Central memory CD8-positive, alpha-beta T cell (primary cell): ENCODE results near the gene ZAP70.
A peak's percentile ranks its signal among the peaks of the same experiment; 100 is the strongest.
"Not testable (repeated sequence)": the region's sequence is repeated elsewhere in the genome, so short reads cannot be mapped to it uniquely, and the experiment has no call there.

Experiments used
- ATAC-seq: fragments of 150-1000 bp; cut with Tn5 transposase; replicated peaks from 2 replicates; pipeline ENCODE4 v1.10.0; 2022; ENCODE audit warnings: mild to moderate bottlenecking, moderate FRiP score, moderate number of reproducible peaks; ENCODE audit not compliant: poor library complexity, severe bottlenecking; ENCODE audit errors: extremely low read depth
- DNase-seq, 2 donors: peaks; one replicate each; pipeline ENCODE4 v3.0.0; 2021; ENCODE audit warnings: low spot score in 2 of 2
- H3K27ac Mint-ChIP-seq: one replicate; pipeline ENCODE4 v1.8.0; 2022; ENCODE audit warnings: low read depth, mild to moderate bottlenecking, moderate library complexity, mixed read lengths
- H3K27me3 Mint-ChIP-seq: one replicate; pipeline ENCODE4 v1.8.0; 2022; ENCODE audit warnings: mixed read lengths
- H3K36me3 Mint-ChIP-seq: one replicate; pipeline ENCODE4 v1.8.0; 2022; ENCODE audit warnings: mild to moderate bottlenecking, moderate library complexity, mixed read lengths; ENCODE audit not compliant: insufficient read depth
- H3K4me1 Mint-ChIP-seq: one replicate; pipeline ENCODE4 v1.8.0; 2022; ENCODE audit warnings: mixed read lengths
- H3K4me3 Mint-ChIP-seq: one replicate; pipeline ENCODE4 v1.8.0; 2022; ENCODE audit warnings: mild to moderate bottlenecking, moderate library complexity, mixed read lengths
- H3K9me3 Mint-ChIP-seq: one replicate; pipeline ENCODE4 v1.8.0; 2022; ENCODE audit warnings: mixed read lengths

The ZAP70 gene

DNA sequence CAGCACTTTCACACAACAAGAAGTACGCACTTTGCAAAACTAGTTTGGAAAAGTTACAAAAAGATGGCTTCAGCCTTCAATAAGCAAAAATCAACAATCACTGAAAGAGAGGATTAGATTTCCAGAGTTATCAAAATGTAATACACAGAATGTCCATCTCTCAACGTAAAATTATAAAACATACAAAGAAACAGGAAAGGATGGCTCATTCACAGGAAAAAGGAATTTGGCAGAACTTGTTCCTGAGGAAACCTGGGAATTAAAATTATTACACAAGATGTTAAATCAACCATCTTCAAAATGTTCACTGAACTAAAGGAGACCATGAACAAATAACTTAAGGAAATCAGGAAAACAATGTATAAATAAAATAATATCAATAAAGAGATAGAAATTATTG is 35.9 kb upstream of the ZAP70 start:
- Mint-ChIP-seq H3K36me3 (no peaks in the 10 kb centered on the region), H3K27me3 (peaks cover 12% of the 10 kb centered on the region), H3K9me3 (no peaks in the 10 kb centered on the region), H3K27ac (no peak overlapping the region), H3K4me3 (no peak overlapping the region), H3K4me1 (no peaks in the 10 kb centered on the region)
- ATAC-seq (no peak), DNase-seq (no peak)

DNA sequence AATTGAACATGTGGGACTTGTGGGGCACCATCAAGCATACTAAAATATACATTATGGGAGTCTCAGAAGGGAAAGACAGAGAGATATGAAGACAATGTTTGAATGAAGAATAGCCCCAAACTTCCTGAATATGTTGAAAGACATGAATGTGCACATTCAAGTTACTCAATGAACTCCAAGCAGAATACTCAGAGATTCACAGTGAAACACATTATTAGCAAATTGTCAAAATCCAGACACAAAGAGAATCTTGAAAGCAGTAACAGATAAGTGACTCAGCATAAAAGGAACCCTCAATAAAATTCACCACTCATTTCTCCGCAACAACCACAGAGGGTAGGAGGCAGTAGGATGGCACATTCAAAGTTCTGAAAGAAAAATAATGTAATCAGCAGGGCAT is 35.1 kb upstream of the ZAP70 start:
- ATAC-seq (no peak), DNase-seq (no peak)
- Mint-ChIP-seq H3K27me3 (peaks cover 10% of the 10 kb centered on the region), H3K27ac (no peak overlapping the region), H3K4me3 (no peak overlapping the region), H3K36me3 (no peaks in the 10 kb centered on the region), H3K4me1 (no peaks in the 10 kb centered on the region), H3K9me3 (no peaks in the 10 kb centered on the region)

DNA sequence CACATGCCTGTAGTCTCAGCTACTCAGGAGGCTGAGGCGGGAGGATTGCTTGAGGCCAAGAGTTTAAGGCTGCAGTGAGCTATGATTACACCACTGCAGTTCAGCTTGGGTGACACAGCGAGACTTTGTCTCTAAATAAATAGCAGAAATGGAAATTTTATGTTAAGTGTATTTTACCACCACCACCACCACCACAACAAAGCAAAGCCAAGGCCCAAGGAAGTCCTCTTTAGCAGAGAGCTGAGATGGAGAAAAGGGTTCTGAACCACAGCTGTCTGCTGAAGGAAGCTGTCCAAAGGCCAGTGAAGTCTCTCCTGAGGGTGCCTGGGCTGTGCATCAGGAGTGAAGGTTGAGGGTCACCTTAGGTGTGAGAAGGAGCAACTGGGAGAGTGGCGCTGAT is 26.1 kb upstream of the ZAP70 start:
- not testable (repeated sequence) for H3K4me3 Mint-ChIP-seq, ATAC-seq, H3K36me3 Mint-ChIP-seq, H3K9me3 Mint-ChIP-seq, DNase-seq, H3K4me1 Mint-ChIP-seq, H3K27me3 Mint-ChIP-seq
- peak overlapping the region; percentile 51 for H3K27ac Mint-ChIP-seq

DNA sequence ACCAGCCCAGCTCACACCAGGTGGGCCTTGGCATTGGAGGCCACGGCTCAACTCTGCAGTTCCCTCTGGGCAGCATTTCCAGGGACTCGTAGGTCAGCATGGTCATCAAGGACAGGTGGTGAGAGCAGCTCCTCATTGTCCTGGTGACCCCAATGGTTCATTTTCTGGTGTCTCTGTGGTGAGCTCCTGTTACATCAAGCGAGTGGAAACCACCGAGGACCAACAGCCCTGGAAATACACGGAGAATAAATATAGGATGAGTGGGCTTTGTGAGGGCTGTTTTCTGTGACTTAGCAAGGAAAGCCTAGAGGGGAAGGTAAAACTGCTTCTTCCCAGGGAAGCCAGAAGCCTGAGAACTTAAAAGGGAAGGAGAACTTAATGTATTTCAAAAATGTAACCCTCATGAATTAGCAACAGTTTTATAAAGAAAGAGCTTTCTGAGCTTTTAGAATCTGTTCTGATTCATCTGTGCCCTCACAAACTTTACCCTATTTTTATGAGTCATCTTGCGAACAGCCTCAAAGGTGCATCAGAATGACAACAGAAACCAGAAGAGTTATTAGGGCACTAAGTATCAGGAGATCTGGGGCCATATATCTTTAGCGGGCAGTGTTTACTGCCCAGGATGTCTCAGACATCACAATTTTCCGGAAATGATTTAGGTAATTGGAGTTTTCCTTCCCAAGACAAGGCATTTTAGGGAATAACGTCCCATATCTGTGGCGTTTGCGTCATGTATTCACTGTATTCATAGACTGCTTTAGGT is 25.1 kb upstream of the ZAP70 start:
- no peaks in the 10 kb centered on the region for H3K27me3 Mint-ChIP-seq
- ATAC-seq, result no peak
- no peaks in the 10 kb centered on the region for H3K4me1 Mint-ChIP-seq
- H3K9me3 Mint-ChIP-seq, result no peaks in the 10 kb centered on the region
- DNase-seq, result no peak
- no peaks in the 10 kb centered on the region for H3K36me3 Mint-ChIP-seq
- H3K4me3 Mint-ChIP-seq, result no peak overlapping the region
- no peak overlapping the region for H3K27ac Mint-ChIP-seq

DNA sequence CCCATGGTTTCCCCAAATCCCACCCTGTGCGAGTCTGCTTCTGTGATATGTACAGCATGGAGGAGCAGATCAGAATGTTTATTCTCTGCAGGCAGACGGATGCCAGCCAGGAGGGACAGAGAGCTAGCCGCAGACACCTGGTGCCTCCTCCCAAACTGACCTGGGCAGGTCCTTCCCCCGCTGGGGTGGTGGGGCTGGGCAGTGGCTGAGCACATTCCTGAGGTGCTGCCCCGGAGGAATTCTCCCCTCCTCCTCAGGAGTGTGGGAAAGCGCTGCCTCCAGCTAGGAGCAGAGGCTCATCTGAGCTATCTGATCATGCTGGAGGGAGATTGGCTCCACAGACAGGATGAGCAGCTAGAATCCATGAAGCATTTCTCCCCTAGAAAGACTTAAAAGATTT is 22.2 kb upstream of the ZAP70 start:
- Mint-ChIP-seq H3K36me3 (no peaks in the 10 kb centered on the region), H3K27ac (no peak overlapping the region), H3K4me3 (no peak overlapping the region), H3K4me1 (no peaks in the 10 kb centered on the region), H3K27me3 (no peaks in the 10 kb centered on the region), H3K9me3 (no peaks in the 10 kb centered on the region)
- DNase-seq (no peak), ATAC-seq (no peak)

DNA sequence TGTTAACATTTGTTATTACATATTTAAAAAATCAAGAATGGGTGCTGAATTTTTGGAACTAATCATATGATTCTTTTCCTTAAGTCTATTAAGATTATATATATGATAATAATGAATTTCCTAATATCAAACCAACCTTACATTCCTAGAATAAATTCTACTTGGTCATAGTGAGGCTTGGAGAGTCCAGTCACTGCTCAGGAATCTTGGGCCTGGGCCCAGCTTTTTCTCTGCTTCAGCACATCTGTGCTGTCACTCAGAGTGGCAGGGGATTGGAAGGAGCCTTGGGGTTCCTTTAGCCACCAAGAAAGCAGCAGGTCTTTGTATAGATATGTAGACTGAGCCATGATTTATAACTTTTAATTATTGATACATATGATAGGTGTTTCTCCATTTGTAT is 19.9 kb upstream of the ZAP70 start:
- no peak overlapping the region for H3K4me3 Mint-ChIP-seq
- H3K4me1 Mint-ChIP-seq, result no peaks in the 10 kb centered on the region
- ATAC-seq, result no peak
- no peaks in the 10 kb centered on the region for H3K27me3 Mint-ChIP-seq
- no peaks in the 10 kb centered on the region for H3K36me3 Mint-ChIP-seq
- H3K9me3 Mint-ChIP-seq, result no peaks in the 10 kb centered on the region
- no peak overlapping the region for H3K27ac Mint-ChIP-seq
- no peak for DNase-seq

DNA sequence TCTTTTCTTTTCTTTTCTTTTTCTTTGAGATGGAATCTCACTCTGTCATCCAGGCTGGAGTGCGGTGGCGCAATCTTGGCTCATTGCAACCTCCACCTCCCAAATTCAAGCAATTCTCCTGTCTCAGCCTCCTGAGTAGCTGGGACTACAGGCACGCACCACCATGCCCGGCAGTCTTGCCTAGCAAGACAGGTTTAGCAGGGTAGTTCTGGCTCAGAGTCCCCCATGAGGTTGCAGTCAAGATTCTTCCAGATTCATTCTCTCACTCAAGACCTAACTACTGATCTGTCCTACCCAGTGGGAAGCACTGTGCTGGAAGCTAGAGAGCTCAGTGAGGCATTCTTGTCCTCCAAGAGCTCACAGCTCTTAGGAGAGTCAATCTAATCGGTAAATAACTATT is 17.6 kb upstream of the ZAP70 start:
- no peak for ATAC-seq

DNA sequence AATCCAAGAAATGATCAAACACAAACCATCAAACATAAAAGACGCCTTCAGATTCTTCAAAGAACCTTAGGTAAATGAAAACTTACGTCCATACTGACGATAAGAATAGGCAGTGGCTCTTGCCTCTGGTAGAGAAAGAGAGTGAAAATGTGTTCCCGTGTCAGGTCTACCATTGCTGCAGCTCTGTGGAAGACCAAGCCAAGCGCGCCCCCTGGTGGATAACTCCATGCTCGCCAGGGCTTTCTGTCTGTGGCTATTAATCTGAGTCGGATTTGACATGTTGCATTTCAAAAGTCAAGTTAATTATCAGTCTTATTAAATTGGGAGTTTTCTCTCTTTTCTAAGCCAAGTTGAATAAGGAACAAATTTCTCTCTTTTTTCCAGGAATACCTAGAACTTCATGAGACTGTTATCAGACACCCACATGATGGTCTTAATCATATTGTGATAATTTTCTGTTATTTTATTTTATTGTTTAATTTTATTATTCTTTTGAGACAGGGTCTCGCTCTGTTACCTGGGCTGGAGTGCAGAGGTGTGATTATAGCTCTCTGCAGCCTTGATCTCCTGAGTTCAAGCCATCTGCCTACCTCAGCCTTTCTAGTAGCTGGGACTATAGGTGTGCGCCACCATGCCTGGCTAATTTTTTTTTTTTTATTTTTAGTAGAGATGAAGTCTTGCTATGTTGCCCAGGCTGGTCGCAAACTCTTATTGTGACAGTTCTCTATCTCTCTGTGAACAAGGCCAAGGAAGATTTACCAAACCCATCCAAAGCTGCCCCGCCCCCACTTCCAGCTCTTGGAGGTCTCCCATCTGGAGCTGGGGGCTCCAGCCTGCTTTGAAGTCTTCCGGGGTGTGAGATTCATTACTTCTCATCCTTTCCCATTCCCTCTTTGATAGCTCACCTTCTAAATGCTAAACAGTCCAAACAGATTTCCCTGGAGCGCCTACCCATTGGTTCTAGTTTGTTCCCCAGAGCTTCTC is 15.8 kb upstream of the ZAP70 start:
- no peak overlapping the region for H3K4me3 Mint-ChIP-seq
- no peaks in the 10 kb centered on the region for H3K27me3 Mint-ChIP-seq
- H3K36me3 Mint-ChIP-seq, result peaks cover 3% of the 10 kb centered on the region
- ATAC-seq, result peak; percentile 90
- H3K9me3 Mint-ChIP-seq, result no peaks in the 10 kb centered on the region
- peaks cover 9% of the 10 kb centered on the region for H3K4me1 Mint-ChIP-seq
- peak; percentile 84 to 93 for DNase-seq
- H3K27ac Mint-ChIP-seq, result no peak overlapping the region

More for the DNA sequence above, 17.6 kb upstream of the ZAP70 start:
- H3K9me3 Mint-ChIP-seq, result no peaks in the 10 kb centered on the region
- H3K4me3 Mint-ChIP-seq, result no peak overlapping the region
- H3K36me3 Mint-ChIP-seq, result peaks cover 3% of the 10 kb centered on the region
- no peak for DNase-seq
- H3K27me3 Mint-ChIP-seq, result no peaks in the 10 kb centered on the region
- peak overlapping the region; percentile 42 for H3K27ac Mint-ChIP-seq
- H3K4me1 Mint-ChIP-seq, result peaks cover 9% of the 10 kb centered on the region

DNA sequence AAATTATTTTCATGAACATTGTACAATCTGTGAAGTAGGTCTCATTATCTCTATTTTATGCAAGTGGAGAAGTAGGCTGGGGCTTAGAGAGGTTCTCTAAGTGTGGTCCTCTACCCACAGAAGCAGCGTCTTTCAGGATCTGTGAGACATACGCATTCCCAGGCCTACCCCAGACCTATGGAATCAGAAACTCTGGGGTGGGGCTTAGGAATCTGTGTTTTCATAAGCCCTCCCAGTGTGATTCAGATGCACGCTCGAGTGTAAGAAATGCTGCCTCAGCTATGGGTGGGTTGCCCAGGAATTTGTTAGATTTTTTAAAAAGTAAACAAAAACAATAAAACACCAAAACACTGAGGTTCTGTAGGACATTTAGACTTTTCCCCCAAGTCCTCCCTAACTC is 14.8 kb upstream of the ZAP70 start:
- ATAC-seq (no peak), DNase-seq (no peak)
- no peaks in the 10 kb centered on the region for H3K27me3 Mint-ChIP-seq
- no peak overlapping the region for H3K27ac Mint-ChIP-seq
- H3K9me3 Mint-ChIP-seq, result no peaks in the 10 kb centered on the region
- no peak overlapping the region for H3K4me3 Mint-ChIP-seq
- H3K4me1 Mint-ChIP-seq, result peaks cover 9% of the 10 kb centered on the region
- H3K36me3 Mint-ChIP-seq, result peaks cover 3% of the 10 kb centered on the region

DNA sequence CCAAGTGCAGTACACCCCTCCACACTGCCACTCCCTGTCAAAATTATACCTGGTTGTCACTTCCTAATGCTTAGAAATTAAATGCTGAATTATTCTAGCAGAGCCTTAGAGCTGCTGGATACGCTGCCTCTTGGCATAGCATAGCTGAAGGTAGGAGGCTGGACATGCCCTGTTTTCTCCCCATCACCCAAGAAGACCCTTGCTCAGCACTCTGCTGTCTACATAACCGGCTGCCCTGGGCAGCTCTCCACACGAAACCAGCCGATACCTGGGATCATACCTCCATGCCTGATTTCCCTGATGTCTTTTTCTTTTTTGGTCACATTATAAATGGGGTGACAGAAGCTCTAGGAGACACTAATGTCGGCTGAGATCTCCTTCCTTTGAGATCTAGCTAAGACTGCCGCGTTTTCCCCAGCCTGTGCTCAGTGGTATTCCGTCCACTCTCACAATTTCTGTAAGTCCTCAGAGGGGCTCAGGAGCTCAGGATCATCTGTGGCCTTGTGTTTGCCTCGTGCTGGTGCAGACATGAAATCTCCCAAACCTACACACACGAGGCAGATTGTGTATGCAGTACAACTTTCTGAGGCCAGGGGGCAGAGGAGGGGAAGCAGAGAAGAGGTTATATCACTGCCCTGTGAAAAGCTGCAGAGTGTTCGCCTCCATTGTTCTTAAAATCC is 13.5 kb upstream of the ZAP70 start:
- Mint-ChIP-seq H3K4me1 (peaks cover 9% of the 10 kb centered on the region), H3K36me3 (peaks cover 3% of the 10 kb centered on the region), H3K27me3 (no peaks in the 10 kb centered on the region), H3K4me3 (no peak overlapping the region), H3K9me3 (no peaks in the 10 kb centered on the region), H3K27ac (no peak overlapping the region)
- DNase-seq (peak in 1 of 2 donors; percentile 51), ATAC-seq (peak; percentile 74)

DNA sequence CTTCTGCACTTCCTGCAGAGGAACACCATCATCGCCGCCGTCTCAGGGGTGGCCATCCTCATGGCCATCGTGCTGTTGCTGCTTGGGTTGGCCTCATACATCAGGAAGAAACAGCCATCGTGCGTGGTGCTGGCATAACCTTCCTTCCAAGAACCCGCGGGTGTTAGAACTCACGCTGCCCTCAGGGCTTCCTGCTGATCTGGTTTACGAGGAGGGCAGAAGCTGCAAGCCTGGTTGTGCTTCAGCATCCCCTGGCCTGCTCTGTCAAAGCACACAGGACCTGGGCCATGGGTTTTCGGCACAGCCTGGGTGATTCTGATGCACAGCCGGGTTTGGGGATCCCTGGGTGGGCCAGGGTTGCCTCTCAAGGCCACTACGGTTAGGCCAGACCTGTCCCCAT is 12.2 kb upstream of the ZAP70 start:
- DNase-seq (no peak), ATAC-seq (no peak)
- H3K36me3 Mint-ChIP-seq, result peaks cover 3% of the 10 kb centered on the region
- no peak overlapping the region for H3K4me3 Mint-ChIP-seq
- no peaks in the 10 kb centered on the region for H3K27me3 Mint-ChIP-seq
- peaks cover 9% of the 10 kb centered on the region for H3K4me1 Mint-ChIP-seq
- H3K9me3 Mint-ChIP-seq, result no peaks in the 10 kb centered on the region
- H3K27ac Mint-ChIP-seq, result no peak overlapping the region

DNA sequence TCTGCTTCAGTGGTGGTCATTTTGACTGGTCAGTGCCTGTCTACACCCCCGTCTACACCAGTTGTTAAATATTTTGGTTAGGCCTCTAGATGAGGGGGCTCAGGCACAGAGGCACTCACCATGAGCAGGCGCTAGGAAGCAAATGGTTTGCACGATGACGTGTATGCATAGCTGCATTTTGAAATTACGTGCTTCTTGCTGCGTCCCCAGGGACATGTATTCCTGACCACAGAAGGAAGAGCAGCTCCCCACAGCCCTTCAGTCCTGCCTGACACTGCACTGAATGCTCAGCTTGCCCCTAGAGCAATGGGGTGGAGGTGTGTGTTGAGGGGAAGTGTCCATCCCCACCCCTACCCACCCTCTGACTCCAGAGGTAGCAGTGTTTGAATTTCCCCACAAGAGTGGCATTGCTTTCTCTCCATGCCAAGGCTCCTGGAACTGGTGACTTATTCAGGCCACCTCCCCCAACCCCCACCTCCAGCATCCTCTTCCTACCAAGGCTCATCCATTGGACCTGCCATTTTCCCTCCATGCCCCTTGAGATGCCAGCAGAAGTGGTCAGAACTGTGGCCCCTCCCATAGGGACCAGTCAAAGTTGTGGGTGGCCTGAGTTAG is 11.4 kb upstream of the ZAP70 start:
- DNase-seq (no peak), ATAC-seq (no peak)
- no peak overlapping the region for H3K4me3 Mint-ChIP-seq
- H3K4me1 Mint-ChIP-seq, result peaks cover 9% of the 10 kb centered on the region
- H3K36me3 Mint-ChIP-seq, result peaks cover 3% of the 10 kb centered on the region
- H3K9me3 Mint-ChIP-seq, result no peaks in the 10 kb centered on the region
- no peak overlapping the region for H3K27ac Mint-ChIP-seq
- H3K27me3 Mint-ChIP-seq, result no peaks in the 10 kb centered on the region
